HG03103 (cell line): Measurements from ENCODE around the gene ENG.
"Not testable (repeated sequence)": the region's sequence is repeated elsewhere in the genome, so short reads cannot be mapped to it uniquely, and the experiment has no call there.

Source experiments
- ATAC-seq: cut with Tn5 transposase; IDR thresholded peaks from one replicate; pipeline ENCODE4 v1.9.1; 2021; ENCODE audit warnings: low read depth; ENCODE audit not compliant: unreplicated experiment

ENG gene

GRCh38 chr9:127854184-127854806, at the start of gene ENG:
ENG (minus strand) TSS chr9:127854658; CDS start chr9:127854355, 303 bp downstream.
- no peak for ATAC-seq

- no peak for ATAC-seq
Measured at GRCh38 chr9:127903557-127904475, 49.4 kb upstream of the ENG start.

- no peak for ATAC-seq
Measured at GRCh38 chr9:127899128-127899943, 44.9 kb upstream of the ENG start, which contains the start of gene ST6GALNAC6. ST6GALNAC6 (minus strand) TSS chr9:127899603; CDS start chr9:127897981, 1,622 bp downstream.

- no peak for ATAC-seq
Measured at GRCh38 chr9:127898433-127899127, 44.1 kb upstream of the ENG start.

GRCh38 chr9:127897193-127897692, 42.8 kb upstream of the ENG start:
- no peak for ATAC-seq

GRCh38 chr9:127896395-127897192, 42.1 kb upstream of the ENG start:
- ATAC-seq, result no peak

- no peak for ATAC-seq
Measured at GRCh38 chr9:127895811-127896210, 41.4 kb upstream of the ENG start.

GRCh38 chr9:127893392-127893791, 38.9 kb upstream of the ENG start:
- no peak for ATAC-seq

GRCh38 chr9:127892831-127893230, 38.4 kb upstream of the ENG start:
- ATAC-seq, result no peak

GRCh38 chr9:127890053-127890452, 35.6 kb upstream of the ENG start:
- ATAC-seq, result no peak

GRCh38 chr9:127887792-127888191, 33.3 kb upstream of the ENG start:
- no peak for ATAC-seq

GRCh38 chr9:127886401-127886972, 32.0 kb upstream of the ENG start:
- ATAC-seq, result no peak

- ATAC-seq, result no peak
Measured at GRCh38 chr9:127885508-127886281, 31.2 kb upstream of the ENG start.

- no peak for ATAC-seq
Measured at GRCh38 chr9:127884976-127885490, 30.6 kb upstream of the ENG start.

GRCh38 chr9:127884427-127884911, 30.0 kb upstream of the ENG start:
- ATAC-seq, result no peak

GRCh38 chr9:127883959-127884358, 29.5 kb upstream of the ENG start:
- ATAC-seq, result no peak

GRCh38 chr9:127881715-127882114, 27.3 kb upstream of the ENG start:
- ATAC-seq, result not testable (repeated sequence)

- ATAC-seq, result no peak
Measured at GRCh38 chr9:127880143-127880542, 25.7 kb upstream of the ENG start.
